Nephron progenitor cell (in vitro differentiated cells): Measurements from ENCODE around the gene EPS15.

ENCODE experiments used
- DNase-seq: peaks from one replicate; pipeline ENCODE4 v3.0.0; 2021
- H3K27ac Mint-ChIP-seq: 2 replicates; pipeline ENCODE4 v1.8.0; 2021; ENCODE audit warnings: mild to moderate bottlenecking, moderate library complexity, mixed read lengths
- H3K27me3 Mint-ChIP-seq: 2 replicates; pipeline ENCODE4 v1.8.0; 2021; ENCODE audit warnings: mild to moderate bottlenecking, low read depth, mixed read lengths; ENCODE audit not compliant: poor library complexity
- H3K36me3 Mint-ChIP-seq: 2 replicates; pipeline ENCODE4 v1.8.0; 2021; ENCODE audit warnings: low read depth, mixed read lengths
- H3K4me1 Mint-ChIP-seq: 2 replicates; pipeline ENCODE4 v1.8.0; 2021; ENCODE audit warnings: mixed read lengths
- H3K4me3 Mint-ChIP-seq: 2 replicates; pipeline ENCODE4 v1.8.0; 2021; ENCODE audit warnings: mild to moderate bottlenecking, moderate library complexity, mixed read lengths
- H3K9me3 Mint-ChIP-seq: 2 replicates; pipeline ENCODE4 v1.8.0; 2021; ENCODE audit warnings: mild to moderate bottlenecking, moderate library complexity, mixed read lengths
- TF ChIP-seq, protein P1 (sequence below): fragments of 200-600 bp; sonication (generic); IDR thresholded peaks from 2 replicates; pipeline ENCODE4 v1.5.0; 2021; ENCODE audit warnings: antibody characterized with exemption

Gene EPS15

DNA sequence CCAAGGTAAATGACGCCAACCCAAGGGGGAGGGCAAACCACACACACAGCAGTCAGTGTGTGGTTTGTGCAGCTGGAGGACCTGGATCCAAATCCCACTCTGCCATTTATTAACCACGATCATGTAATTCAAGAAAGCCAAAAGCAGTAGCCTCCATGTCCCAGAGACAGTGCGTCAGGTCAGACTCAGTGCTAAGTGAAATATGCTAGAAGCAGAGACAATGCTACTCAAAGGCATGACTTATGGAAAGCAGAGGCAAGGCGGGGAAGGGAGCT, 202.3 kb downstream of the EPS15 start:
- no peak for DNase-seq
- no peaks in the 10 kb centered on the region for H3K36me3 Mint-ChIP-seq
- H3K4me3 Mint-ChIP-seq: no peak overlapping the region
- H3K4me1 Mint-ChIP-seq: peaks cover 14% of the 10 kb centered on the region
- H3K27me3 Mint-ChIP-seq: peaks cover 9% of the 10 kb centered on the region
- no peak overlapping the region for H3K27ac Mint-ChIP-seq
- no peaks in the 10 kb centered on the region for H3K9me3 Mint-ChIP-seq
- TF ChIP-seq, protein P1, sequence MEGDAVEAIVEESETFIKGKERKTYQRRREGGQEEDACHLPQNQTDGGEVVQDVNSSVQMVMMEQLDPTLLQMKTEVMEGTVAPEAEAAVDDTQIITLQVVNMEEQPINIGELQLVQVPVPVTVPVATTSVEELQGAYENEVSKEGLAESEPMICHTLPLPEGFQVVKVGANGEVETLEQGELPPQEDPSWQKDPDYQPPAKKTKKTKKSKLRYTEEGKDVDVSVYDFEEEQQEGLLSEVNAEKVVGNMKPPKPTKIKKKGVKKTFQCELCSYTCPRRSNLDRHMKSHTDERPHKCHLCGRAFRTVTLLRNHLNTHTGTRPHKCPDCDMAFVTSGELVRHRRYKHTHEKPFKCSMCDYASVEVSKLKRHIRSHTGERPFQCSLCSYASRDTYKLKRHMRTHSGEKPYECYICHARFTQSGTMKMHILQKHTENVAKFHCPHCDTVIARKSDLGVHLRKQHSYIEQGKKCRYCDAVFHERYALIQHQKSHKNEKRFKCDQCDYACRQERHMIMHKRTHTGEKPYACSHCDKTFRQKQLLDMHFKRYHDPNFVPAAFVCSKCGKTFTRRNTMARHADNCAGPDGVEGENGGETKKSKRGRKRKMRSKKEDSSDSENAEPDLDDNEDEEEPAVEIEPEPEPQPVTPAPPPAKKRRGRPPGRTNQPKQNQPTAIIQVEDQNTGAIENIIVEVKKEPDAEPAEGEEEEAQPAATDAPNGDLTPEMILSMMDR: no peak

DNA sequence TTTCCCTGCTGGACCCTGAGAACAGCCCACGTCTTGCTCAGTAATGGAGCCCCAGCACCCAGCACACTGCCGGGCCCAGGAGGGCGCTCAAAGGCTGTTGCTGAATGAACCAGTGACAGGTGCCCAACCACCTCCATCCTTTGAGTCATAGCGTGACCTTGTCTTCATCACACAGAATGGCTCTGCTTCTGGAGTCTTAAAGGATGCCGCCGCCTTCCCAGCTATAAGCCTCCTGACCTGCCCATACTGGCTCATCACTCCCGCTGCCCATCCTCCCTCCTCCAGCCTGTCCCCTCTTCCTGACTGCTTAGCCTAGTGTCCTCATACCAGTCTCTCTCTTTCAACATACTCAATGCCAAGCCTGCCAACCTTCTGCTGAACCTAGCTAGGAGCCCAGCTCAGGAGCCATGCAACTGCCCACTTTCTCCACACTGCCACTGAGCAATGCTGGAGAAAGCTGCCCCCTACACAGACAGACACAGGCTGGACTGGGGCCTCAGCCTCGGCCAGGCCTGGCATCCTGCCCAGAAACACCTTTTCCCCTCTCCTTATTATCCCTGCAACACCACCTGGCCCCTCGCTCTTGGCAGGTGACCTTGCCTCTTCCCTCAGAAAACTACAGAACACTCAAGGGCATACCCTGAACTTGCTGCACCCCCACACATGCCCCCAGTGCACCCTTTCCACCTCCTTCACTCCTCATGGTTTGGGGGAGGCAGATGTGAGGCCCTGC, 202.8 kb downstream of the EPS15 start:
- H3K36me3 Mint-ChIP-seq: no peaks in the 10 kb centered on the region
- TF ChIP-seq, protein P1: no peak
- H3K27me3 Mint-ChIP-seq: peaks cover 9% of the 10 kb centered on the region
- H3K4me3 Mint-ChIP-seq: no peak overlapping the region
- H3K4me1 Mint-ChIP-seq: peaks cover 14% of the 10 kb centered on the region
- H3K9me3 Mint-ChIP-seq: no peaks in the 10 kb centered on the region
- DNase-seq: no peak
- H3K27ac Mint-ChIP-seq: no peak overlapping the region

DNA sequence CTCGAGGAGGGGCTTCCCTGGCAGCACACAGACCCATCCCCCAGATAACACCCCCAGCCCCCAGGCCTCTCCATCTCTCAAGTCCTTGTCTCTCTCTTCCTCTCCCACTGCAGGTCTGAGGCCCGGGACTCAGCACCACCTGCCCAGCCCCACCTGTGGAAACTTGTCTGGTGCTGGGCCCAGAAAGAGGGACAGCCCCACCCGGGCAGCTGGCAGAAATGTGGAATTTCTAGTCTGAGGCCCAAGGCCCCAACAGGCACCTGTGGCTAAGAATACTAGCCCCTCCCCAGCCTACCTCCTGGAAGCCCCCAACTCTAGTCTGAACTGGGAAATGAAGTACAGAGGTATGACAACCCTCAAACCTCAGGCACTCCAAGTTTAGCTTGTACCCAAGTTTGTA, 204.1 kb downstream of the EPS15 start:
- Mint-ChIP-seq H3K27me3 (peaks cover 9% of the 10 kb centered on the region), H3K27ac (no peak overlapping the region), H3K36me3 (no peaks in the 10 kb centered on the region), H3K4me3 (no peak overlapping the region), H3K9me3 (no peaks in the 10 kb centered on the region), H3K4me1 (peaks cover 19% of the 10 kb centered on the region)
- DNase-seq: no peak
- TF ChIP-seq, protein P1: no peak

DNA sequence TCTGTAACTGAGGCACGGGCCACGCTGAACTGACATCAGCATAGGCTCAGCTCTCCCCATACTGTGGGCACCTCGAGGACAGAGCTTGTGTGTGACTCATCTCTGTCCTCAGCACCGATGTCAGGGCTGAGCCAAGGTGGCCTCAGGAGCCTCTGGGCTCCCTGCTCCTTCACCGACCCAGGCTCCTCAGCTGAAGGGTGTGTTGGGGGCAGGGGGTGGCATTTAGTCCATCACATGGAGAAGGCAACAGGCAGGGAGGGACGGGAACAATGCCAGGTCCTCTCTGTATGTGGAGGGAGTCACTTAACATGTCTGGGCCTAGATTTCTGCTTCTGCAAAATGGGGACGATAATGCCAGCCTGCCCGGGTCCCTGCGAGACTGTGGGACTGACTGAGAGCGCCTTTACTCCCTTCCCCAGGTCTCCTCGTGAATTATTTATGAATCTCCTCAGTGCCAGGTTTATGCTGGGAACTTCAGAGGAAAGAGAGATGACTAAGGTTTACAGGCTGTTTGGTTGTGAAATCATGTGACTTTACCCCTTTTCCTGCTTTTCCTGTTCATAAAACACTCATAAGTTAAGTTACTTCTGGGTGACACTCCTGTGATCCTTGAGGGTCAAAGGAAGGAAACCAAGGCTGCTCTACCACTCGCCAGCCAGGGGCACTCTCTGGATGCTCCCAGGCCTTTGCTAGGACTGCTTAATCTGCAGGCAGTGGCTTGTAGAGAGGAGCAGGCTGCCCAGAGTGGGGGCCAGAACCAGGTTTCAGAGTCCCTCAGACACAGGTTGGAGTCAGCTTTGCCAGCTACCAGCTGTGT, 204.9 kb downstream of the EPS15 start:
- no peaks in the 10 kb centered on the region for H3K36me3 Mint-ChIP-seq
- peaks cover 19% of the 10 kb centered on the region for H3K4me1 Mint-ChIP-seq
- no peaks in the 10 kb centered on the region for H3K9me3 Mint-ChIP-seq
- TF ChIP-seq, protein P1: no peak
- H3K4me3 Mint-ChIP-seq: no peak overlapping the region
- H3K27me3 Mint-ChIP-seq: peaks cover 11% of the 10 kb centered on the region
- H3K27ac Mint-ChIP-seq: no peak overlapping the region
- DNase-seq: no peak

DNA sequence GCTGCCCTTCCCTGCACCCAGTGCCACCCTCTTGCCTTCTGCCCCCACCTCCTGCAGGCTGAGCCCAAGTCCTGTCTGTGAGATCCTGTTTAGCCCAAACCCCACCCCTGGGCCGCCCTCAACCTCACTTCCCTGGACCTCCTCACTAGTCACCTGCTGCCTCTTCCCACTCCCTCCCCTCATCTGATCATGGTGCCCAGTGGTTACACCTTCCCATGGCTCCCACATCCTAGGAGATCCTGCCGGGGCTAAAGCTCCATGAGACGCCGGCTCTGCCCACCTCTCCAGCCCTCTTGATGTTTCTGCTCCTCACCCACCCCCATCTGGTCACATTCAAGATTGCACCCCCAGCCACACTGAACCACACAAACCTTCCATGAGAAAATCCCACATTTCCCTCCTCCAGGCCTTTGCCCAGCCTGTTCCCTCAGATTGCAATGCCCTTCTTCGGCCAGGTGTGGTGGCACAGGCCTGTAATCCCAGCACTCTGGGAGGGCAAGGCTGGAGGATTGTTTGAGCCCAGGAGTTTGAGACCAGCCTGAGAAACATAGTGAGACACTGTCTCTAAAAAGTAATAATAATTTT, 205.7 kb downstream of the EPS15 start:
- Mint-ChIP-seq H3K36me3 (no peaks in the 10 kb centered on the region), H3K4me1 (peaks cover 19% of the 10 kb centered on the region), H3K27me3 (peaks cover 11% of the 10 kb centered on the region), H3K4me3 (no peak overlapping the region), H3K9me3 (no peaks in the 10 kb centered on the region), H3K27ac (no peak overlapping the region)
- TF ChIP-seq, protein P1: no peak
- DNase-seq: peak; percentile 20
